GOT3 (cell line): ENCODE data around the gene EVPL.
"Not testable (repeated sequence)": the region's sequence is repeated elsewhere in the genome, so short reads cannot be mapped to it uniquely, and the experiment has no call there.

Experiments
- DNase-seq: peaks from one replicate; lab custom pipeline; 2025; ENCODE audit warnings: mixed read lengths; lab: John Stamatoyannopoulos, UW

The EVPL gene

GRCh38 chr17:76048025-76048605, 21.0 kb upstream of the EVPL start:
- no peak for DNase-seq

- DNase-seq = no peak
Measured at GRCh38 chr17:76046064-76046463, 19.0 kb upstream of the EVPL start.

- DNase-seq = not testable (repeated sequence)
Measured at GRCh38 chr17:76044475-76045007, 17.4 kb upstream of the EVPL start.

- not testable (repeated sequence) for DNase-seq
Measured at GRCh38 chr17:76042868-76043267, 15.8 kb upstream of the EVPL start.

- no peak for DNase-seq
Measured at GRCh38 chr17:76040376-76040775, 13.3 kb upstream of the EVPL start.

GRCh38 chr17:76039121-76039520, 12.0 kb upstream of the EVPL start:
- no peak for DNase-seq

- DNase-seq = no peak
Measured at GRCh38 chr17:76038050-76038449, 10.9 kb upstream of the EVPL start.

GRCh38 chr17:76036497-76037261, 9.6 kb upstream of the EVPL start:
- no peak for DNase-seq

- no peak for DNase-seq
Measured at GRCh38 chr17:76034428-76035350, 7.6 kb upstream of the EVPL start.

- no peak for DNase-seq
Measured at GRCh38 chr17:76033139-76033538, 6.0 kb upstream of the EVPL start.

GRCh38 chr17:76032780-76033108, 5.6 kb upstream of the EVPL start:
- no peak for DNase-seq

GRCh38 chr17:76032073-76032779, 5.1 kb upstream of the EVPL start:
- DNase-seq = no peak

GRCh38 chr17:76026714-76027158, 370 bp downstream of the EVPL start:
- no peak for DNase-seq

- DNase-seq = no peak
Measured at GRCh38 chr17:76025294-76025693, 1.8 kb downstream of the EVPL start.

GRCh38 chr17:76024353-76024752, 2.8 kb downstream of the EVPL start:
- DNase-seq = no peak

GRCh38 chr17:76023900-76024237, 3.2 kb downstream of the EVPL start:
- no peak for DNase-seq

GRCh38 chr17:76022973-76023899, 3.9 kb downstream of the EVPL start:
- no peak for DNase-seq

- no peak for DNase-seq
Measured at GRCh38 chr17:76022285-76022684, 4.8 kb downstream of the EVPL start.

- no peak for DNase-seq
Measured at GRCh38 chr17:76019833-76020467, 7.2 kb downstream of the EVPL start.

GRCh38 chr17:76018801-76019200, 8.3 kb downstream of the EVPL start:
- no peak for DNase-seq

GRCh38 chr17:76018340-76018680, 8.8 kb downstream of the EVPL start:
- no peak for DNase-seq
